K562 (cell line): ENCODE measurements around the gene ALS2CL. TPM values are rescaled to one million over a fixed set of nuclear protein-coding genes. Genes with fewer than 3 reads are reported as not detected.
A peak's percentile ranks its signal among the peaks of the same experiment; 100 is the strongest.

Experiments used
- ARID2 ChIP-seq: fragments of 450-650 bp; IDR thresholded peaks from 2 replicates; pipeline ENCODE4 v1.6.1; 2017; ENCODE audit warnings: antibody characterized with exemption, mild to moderate bottlenecking
- BMI1 ChIP-seq: fragments of 150-350 bp; IDR thresholded peaks from 2 replicates; pipeline ENCODE4 v1.6.1; 2014; ENCODE audit warnings: low read length
- BRD4 ChIP-seq: fragments of 200-600 bp; sonication (generic); IDR thresholded peaks from 2 replicates; pipeline ENCODE4 v1.6.1; 2017; ENCODE audit warnings: inconsistent platforms
- CBX5 ChIP-seq: IDR thresholded peaks from 2 replicates; pipeline ENCODE4 v1.6.1; 2014; ENCODE audit warnings: low read depth, borderline replicate concordance
- CEBPB ChIP-seq: fragments of 450-650 bp; IDR thresholded peaks from 2 replicates; pipeline ENCODE4 v1.6.1; 2016; ENCODE audit warnings: missing genetic modification characterization, missing compliant biosample characterization
- CHD1 ChIP-seq: fragments of 200-600 bp; sonication (generic); IDR thresholded peaks from one replicate; pipeline ENCODE4 v1.6.1; 2012; ENCODE audit warnings: mild to moderate bottlenecking, moderate library complexity, low read length, inconsistent platforms
- CREB3L1 ChIP-seq: fragments of 450-650 bp; IDR thresholded peaks from 2 replicates; pipeline ENCODE4 v1.6.1; 2014; ENCODE audit warnings: low read depth, mild to moderate bottlenecking, moderate library complexity, borderline replicate concordance
- CTCF ChIP-seq, 3 experiments: IDR thresholded peaks in 2 of 3; conservative IDR thresholded peaks in 1 of 3; 2 replicates each; pipeline ENCODE4 v1.5.1; 2011 to 2012; ENCODE audit warnings: low read length in 3 of 3, mild to moderate bottlenecking in 3 of 3, control low read depth in 2 of 3, improper control_type of control experiment in 1 of 3, inconsistent platforms in 1 of 3, low read depth in 1 of 3, mixed read lengths in 1 of 3, moderate library complexity in 1 of 3; ENCODE audit not compliant: insufficient read depth in 2 of 3
- E2F5 ChIP-seq: sonication (generic); formaldehyde crosslinking; IDR thresholded peaks from 2 replicates; pipeline ENCODE4 v1.8.0; 2022; ENCODE audit warnings: mild to moderate bottlenecking, missing genetic modification reagents
- ELF1 ChIP-seq: fragments of 200-800 bp; sonication (Bioruptor generic); IDR thresholded peaks from 2 replicates; pipeline ENCODE4 v1.6.1; 2016; ENCODE audit warnings: missing genetic modification characterization, missing compliant biosample characterization
- HMG20A ChIP-seq: fragments of 450-650 bp; formaldehyde crosslinking; conservative IDR thresholded peaks from 2 replicates; pipeline ENCODE4 v1.4.0; 2020; ENCODE audit warnings: mild to moderate bottlenecking, mixed read lengths
- KHSRP ChIP-seq: fragments of 450-650 bp; IDR thresholded peaks from 2 replicates; pipeline ENCODE4 v1.6.1; 2017
- KLF13 ChIP-seq: fragments of 450-650 bp; IDR thresholded peaks from 2 replicates; pipeline ENCODE4 v1.6.1; 2016; ENCODE audit warnings: missing genetic modification characterization, low read depth, mild to moderate bottlenecking, missing compliant biosample characterization, moderate library complexity, borderline replicate concordance
- MCM7 ChIP-seq, 2 experiments: fragments of 450-650 bp; IDR thresholded peaks; 2 replicates each; pipeline ENCODE4 v1.6.1; 2016 to 2018
- MTA1 ChIP-seq: fragments of 450-650 bp; IDR thresholded peaks from 2 replicates; pipeline ENCODE4 v1.6.1; 2017; ENCODE audit warnings: borderline replicate concordance
- POLR2AphosphoS2 ChIP-seq: IDR thresholded peaks from 2 replicates; pipeline ENCODE4 v1.6.1; 2012; ENCODE audit warnings: low read length, improper control_type of control experiment
- RBM14 ChIP-seq: fragments of 200-400 bp; formaldehyde crosslinking; IDR thresholded peaks from 2 replicates; pipeline ENCODE4 v1.6.1; 2018; ENCODE audit warnings: low read depth, mild to moderate bottlenecking, low read length, moderate library complexity, borderline replicate concordance; ENCODE audit not compliant: insufficient read depth
- SOX6 ChIP-seq: fragments of 450-650 bp; IDR thresholded peaks from 2 replicates; pipeline ENCODE4 v1.6.1; 2014; ENCODE audit warnings: mild to moderate bottlenecking
- TEAD4 ChIP-seq, 2 experiments: sonication (generic) in 1 of 2; formaldehyde crosslinking in 1 of 2; IDR thresholded peaks; 2 replicates each; pipeline versions ENCODE4 v1.6.1 to v1.8.0; 2012 to 2022; ENCODE audit warnings: borderline replicate concordance in 1 of 2, inconsistent platforms in 1 of 2, low read length in 1 of 2, mild to moderate bottlenecking in 1 of 2, missing genetic modification reagents in 1 of 2
- ZBTB34 ChIP-seq: fragments of 250-450 bp; sonication (Bioruptor Pico); IDR thresholded peaks from 2 replicates; pipeline ENCODE4 v1.8.0; 2021; ENCODE audit warnings: mild to moderate bottlenecking, moderate library complexity
- ZFX ChIP-seq: sonication (generic); formaldehyde crosslinking; IDR thresholded peaks from 2 replicates; pipeline ENCODE4 v1.8.0; 2022; ENCODE audit warnings: mild to moderate bottlenecking, missing genetic modification reagents, moderate library complexity
- ZNF134 ChIP-seq: fragments of 250-450 bp; sonication (Bioruptor Pico); conservative IDR thresholded peaks from 2 replicates; pipeline ENCODE4 v1.4.0; 2020
- ZNF696 ChIP-seq: fragments of 250-450 bp; sonication (Bioruptor Pico); conservative IDR thresholded peaks from 2 replicates; pipeline ENCODE4 v1.4.0; 2020; ENCODE audit warnings: mild to moderate bottlenecking, moderate library complexity
- ZNF707 ChIP-seq: fragments of 250-450 bp; sonication (Bioruptor Pico); conservative IDR thresholded peaks from 2 replicates; pipeline ENCODE4 v1.8.0; 2022; ENCODE audit warnings: inconsistent platforms, mild to moderate bottlenecking, moderate library complexity
- ZNF778 ChIP-seq: fragments of 450-650 bp; formaldehyde crosslinking; IDR thresholded peaks from 2 replicates; pipeline ENCODE4 v1.4.0; 2020; ENCODE audit warnings: mild to moderate bottlenecking, moderate library complexity
- polyA plus RNA-seq, 8 experiments: library from polyadenylated mRNA; depleted of rRNA in 4 of 8; stranded (reverse) in 5 of 8; unstranded in 3 of 8; fragments of >200 nt; fragmentation: Nextera tagmentation in 2 of 8; fragmentation: Illumina TruSeq in 1 of 8; extraction: Ambion mirVana in 2 of 8; extraction: Trizol in 1 of 8; gene quantifications; 2 replicates each; pipeline versions ENCODE4 v1.2.1 to v1.2.3, GENCODE V29; 2011 to 2014; ENCODE audit warnings: inconsistent platforms in 1 of 8, missing spikeins in 1 of 8
- total RNA-seq, 7 experiments: library from RNA; depleted of rRNA in 6 of 7; stranded (reverse); fragments of >200 nt in 6 of 7; fragmentation: Illumina TruSeq in 2 of 7; extraction: Trizol in 2 of 7; gene quantifications; 2 replicates each; pipeline versions ENCODE4 v1.2.1 to v1.2.3, GENCODE V29; 2011 to 2021; ENCODE audit warnings: low replicate concordance in 1 of 7

The ALS2CL gene
- total and polyA plus RNA-seq, 9 of the 15 experiments (the other 6 are each of a cell fraction or from before 2014, with no cell fraction given) = 0.03 to 0.13 (median 0.05) TPM; not detected in 3

- peak; percentile 53; the same call in 1 of the 2 replicates for TF ChIP-seq TEAD4 (IDR thresholded peaks at IDR 0.05; ENCODE audit: low read length)
- no peak for TF ChIP-seq TEAD4 (CRISPR knock-in tag; IDR thresholded peaks at IDR 0.05; ENCODE audit: borderline replicate concordance)
- 0 out of 2 replicates have a peak, but pooled peaks have one; percentile 25 for TF ChIP-seq SOX6
- TF ChIP-seq CREB3L1 = no peak
- TF ChIP-seq ZNF134 (CRISPR knock-in tag) = 0 out of 2 replicates have a peak, but pooled peaks have one; percentile 37
- TF ChIP-seq MCM7 (IDR thresholded peaks at IDR 0.05) = no peak
- no peak for TF ChIP-seq POLR2AphosphoS2
- TF ChIP-seq CBX5 = no peak
- TF ChIP-seq E2F5 (CRISPR knock-in tag) = no peak
- TF ChIP-seq ZFX (CRISPR knock-in tag) = no peak
- no peak for TF ChIP-seq ZBTB34 (CRISPR knock-in tag)
- TF ChIP-seq MTA1 = no peak
- TF ChIP-seq KHSRP = no peak
- TF ChIP-seq CHD1 = no peak
- TF ChIP-seq ZNF778 = no peak
- TF ChIP-seq ZNF696 (CRISPR knock-in tag) = no peak
- TF ChIP-seq ELF1 = no peak
- TF ChIP-seq RBM14 = no peak
- no peak for TF ChIP-seq ZNF707 (CRISPR knock-in tag)
- TF ChIP-seq KLF13 (tag) = no peak
- TF ChIP-seq ARID2 = no peak
- no peak for TF ChIP-seq HMG20A (CRISPR knock-in tag)
- TF ChIP-seq CEBPB (tag) = peak; percentile 96
- TF ChIP-seq CTCF (IDR thresholded peaks at IDR 0.05 in 2 of 3, conservative IDR thresholded peaks at IDR 0.05 in 1 of 3; ENCODE audit: insufficient read depth in 2 of 3, low read depth in 1 of 3, low read length in 3 of 3) = no peak
- TF ChIP-seq BRD4 = no peak
- TF ChIP-seq BMI1 = no peak
Observed at GRCh38 chr3:46642971-46643370, 50.5 kb downstream of the ALS2CL start (continued).
